ENCODE data around the gene UBL4A. TPM values are rescaled to one million over a fixed set of nuclear protein-coding genes. Genes with fewer than 3 reads are reported as not detected.

UBL4A gene
- total and polyA plus RNA-seq, 2 of the 13 experiments (the other 11 are each of a cell fraction or from before 2014, with no cell fraction given): 16.8 to 25.5 TPM

DNA sequence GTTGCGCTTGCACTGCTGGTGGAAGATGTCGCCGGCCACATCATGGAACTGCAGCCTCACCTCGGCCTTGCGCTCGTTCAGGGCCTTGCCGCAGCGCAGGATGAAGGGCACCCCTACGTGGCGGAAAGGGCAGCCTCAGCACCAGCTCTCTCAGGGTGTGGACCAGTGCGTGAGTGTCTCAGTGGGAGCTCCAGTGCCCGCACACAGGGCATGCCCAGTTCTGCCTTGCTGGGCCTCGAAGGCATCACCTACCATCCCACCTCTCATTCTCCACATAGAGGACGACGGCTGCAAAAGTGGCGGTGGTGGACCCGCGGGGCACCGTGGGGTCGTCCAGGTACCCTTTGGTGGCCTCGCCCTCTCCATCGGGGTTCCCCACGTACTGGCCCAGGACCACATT, 46.3 kb upstream of the UBL4A start:
- H3K9ac ChIP-seq (ENCODE audit: insufficient read depth, low read depth, low read length): no peak overlapping the region
- ATAC-seq (no peak), DNase-seq (ENCODE audit: low spot score) (no peak), FAIRE-seq (no peak)
- ChIA-PET POLR2A (interaction anchor here (0.9 to 1.1 kb wide), 2 partner anchors 11 to 123 kb away, joined by 3 read pairs; partner anchors contain the start of gene DNASE1L1), CTCF (ENCODE audit: low intra/inter-chr PET ratio, low total read pairs) (no interaction called here)
- H4K20me1 ChIP-seq (ENCODE audit: insufficient read depth, low read length): no peaks in the 10 kb centered on the region
- H3K36me3 ChIP-seq (replicated peaks in 1 of 2; ENCODE audit: control insufficient read depth in 1 of 2, insufficient read depth in 2 of 2, low read length in 2 of 2): peaks cover 4 to 13% of the 10 kb centered on the region in 2 experiments; a peak in 3 of 5 replicates
- no peak overlapping the region for H3K27ac ChIP-seq (ENCODE audit: extremely low read length, insufficient read depth, low read length)
- no peak overlapping the region for H3K4me3 ChIP-seq (replicated peaks in 1 of 3; ENCODE audit: insufficient read depth in 1 of 3, low read depth in 2 of 3, low read length in 3 of 3)
- no peaks in the 10 kb centered on the region for H3K79me2 ChIP-seq (ENCODE audit: insufficient read depth, low read length)
- H3K27me3 ChIP-seq (ENCODE audit: control insufficient read depth in 1 of 2, insufficient read depth in 2 of 2, low read length in 2 of 2): no peaks in the 10 kb centered on the region
- intact Hi-C loops (cut with micrococcal nuclease; ENCODE audit: unreplicated experiment) (no loop called here), in situ Hi-C loops (cut with HindIII; ENCODE audit: extremely low pct_ligation_motif_present, low pct_unique_long_range_greater_than_20kb) (loop anchor here (25.0 kb wide), 1 partner anchor 120 kb away; the partner anchor contains the start of genes DNASE1L1 and TAFAZZIN)
- no TSS peak for BruUV-seq (replicated peaks)
- peaks cover 25% of the 10 kb centered on the region for H3K4me1 ChIP-seq (ENCODE audit: insufficient read depth, low read length)
- H3K4me2 ChIP-seq (ENCODE audit: low read depth, low read length): no peak overlapping the region
- 100% methylated on average over 10 of the region's 23 CpGs for WGBS (ENCODE audit: low lambda C conversion rate)
- H3K9me3 ChIP-seq (ENCODE audit: low read length): no peaks in the 10 kb centered on the region
- no peak overlapping the region for H2AFZ ChIP-seq (ENCODE audit: low read length)
- TF ChIP-seq ZBTB7B (CRISPR knock-in tag; IDR thresholded peaks at IDR 0.05) (no peak), EED (CRISPR knock-in tag; IDR thresholded peaks at IDR 0.05) (no peak), ZNF256 (CRISPR knock-in tag; conservative IDR thresholded peaks at IDR 0.05) (no peak), ZNF225 (CRISPR knock-in tag; IDR thresholded peaks at IDR 0.05) (no peak), ZNF776 (CRISPR knock-in tag; IDR thresholded peaks at IDR 0.05) (no peak), MEF2D (CRISPR knock-in tag; IDR thresholded peaks at IDR 0.05) (no peak), ZNF558 (CRISPR knock-in tag; IDR thresholded peaks at IDR 0.05; ENCODE audit: borderline replicate concordance) (no peak), ZZZ3 (CRISPR knock-in tag; IDR thresholded peaks at IDR 0.05; ENCODE audit: borderline replicate concordance) (no peak), MYC (CRISPR knock-in tag; IDR thresholded peaks at IDR 0.05; ENCODE audit: borderline replicate concordance) (no peak), TRIM24 (CRISPR knock-in tag; IDR thresholded peaks at IDR 0.05) (no peak), ZSCAN21 (CRISPR knock-in tag; IDR thresholded peaks at IDR 0.05; ENCODE audit: borderline replicate concordance) (no peak), SIN3B (IDR thresholded peaks at IDR 0.05; ENCODE audit: low read length) (no peak), ZNF749 (CRISPR knock-in tag; IDR thresholded peaks at IDR 0.05; ENCODE audit: borderline replicate concordance) (no peak), NCOA2 (CRISPR knock-in tag; IDR thresholded peaks at IDR 0.05) (no peak)
- TF ChIP-seq, protein P1, sequence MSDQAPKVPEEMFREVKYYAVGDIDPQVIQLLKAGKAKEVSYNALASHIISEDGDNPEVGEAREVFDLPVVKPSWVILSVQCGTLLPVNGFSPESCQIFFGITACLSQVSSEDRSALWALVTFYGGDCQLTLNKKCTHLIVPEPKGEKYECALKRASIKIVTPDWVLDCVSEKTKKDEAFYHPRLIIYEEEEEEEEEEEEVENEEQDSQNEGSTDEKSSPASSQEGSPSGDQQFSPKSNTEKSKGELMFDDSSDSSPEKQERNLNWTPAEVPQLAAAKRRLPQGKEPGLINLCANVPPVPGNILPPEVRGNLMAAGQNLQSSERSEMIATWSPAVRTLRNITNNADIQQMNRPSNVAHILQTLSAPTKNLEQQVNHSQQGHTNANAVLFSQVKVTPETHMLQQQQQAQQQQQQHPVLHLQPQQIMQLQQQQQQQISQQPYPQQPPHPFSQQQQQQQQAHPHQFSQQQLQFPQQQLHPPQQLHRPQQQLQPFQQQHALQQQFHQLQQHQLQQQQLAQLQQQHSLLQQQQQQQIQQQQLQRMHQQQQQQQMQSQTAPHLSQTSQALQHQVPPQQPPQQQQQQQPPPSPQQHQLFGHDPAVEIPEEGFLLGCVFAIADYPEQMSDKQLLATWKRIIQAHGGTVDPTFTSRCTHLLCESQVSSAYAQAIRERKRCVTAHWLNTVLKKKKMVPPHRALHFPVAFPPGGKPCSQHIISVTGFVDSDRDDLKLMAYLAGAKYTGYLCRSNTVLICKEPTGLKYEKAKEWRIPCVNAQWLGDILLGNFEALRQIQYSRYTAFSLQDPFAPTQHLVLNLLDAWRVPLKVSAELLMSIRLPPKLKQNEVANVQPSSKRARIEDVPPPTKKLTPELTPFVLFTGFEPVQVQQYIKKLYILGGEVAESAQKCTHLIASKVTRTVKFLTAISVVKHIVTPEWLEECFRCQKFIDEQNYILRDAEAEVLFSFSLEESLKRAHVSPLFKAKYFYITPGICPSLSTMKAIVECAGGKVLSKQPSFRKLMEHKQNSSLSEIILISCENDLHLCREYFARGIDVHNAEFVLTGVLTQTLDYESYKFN (CRISPR knock-in tag; conservative IDR thresholded peaks at IDR 0.05): no peak
- TF ChIP-seq, protein P2, sequence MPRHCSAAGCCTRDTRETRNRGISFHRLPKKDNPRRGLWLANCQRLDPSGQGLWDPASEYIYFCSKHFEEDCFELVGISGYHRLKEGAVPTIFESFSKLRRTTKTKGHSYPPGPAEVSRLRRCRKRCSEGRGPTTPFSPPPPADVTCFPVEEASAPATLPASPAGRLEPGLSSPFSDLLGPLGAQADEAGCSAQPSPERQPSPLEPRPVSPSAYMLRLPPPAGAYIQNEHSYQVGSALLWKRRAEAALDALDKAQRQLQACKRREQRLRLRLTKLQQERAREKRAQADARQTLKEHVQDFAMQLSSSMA (CRISPR knock-in tag; IDR thresholded peaks at IDR 0.05): no peak
- TF ChIP-seq, protein P3, sequence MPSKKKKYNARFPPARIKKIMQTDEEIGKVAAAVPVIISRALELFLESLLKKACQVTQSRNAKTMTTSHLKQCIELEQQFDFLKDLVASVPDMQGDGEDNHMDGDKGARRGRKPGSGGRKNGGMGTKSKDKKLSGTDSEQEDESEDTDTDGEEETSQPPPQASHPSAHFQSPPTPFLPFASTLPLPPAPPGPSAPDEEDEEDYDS (CRISPR knock-in tag; IDR thresholded peaks at IDR 0.05): no peak
- TF ChIP-seq, protein P4, sequence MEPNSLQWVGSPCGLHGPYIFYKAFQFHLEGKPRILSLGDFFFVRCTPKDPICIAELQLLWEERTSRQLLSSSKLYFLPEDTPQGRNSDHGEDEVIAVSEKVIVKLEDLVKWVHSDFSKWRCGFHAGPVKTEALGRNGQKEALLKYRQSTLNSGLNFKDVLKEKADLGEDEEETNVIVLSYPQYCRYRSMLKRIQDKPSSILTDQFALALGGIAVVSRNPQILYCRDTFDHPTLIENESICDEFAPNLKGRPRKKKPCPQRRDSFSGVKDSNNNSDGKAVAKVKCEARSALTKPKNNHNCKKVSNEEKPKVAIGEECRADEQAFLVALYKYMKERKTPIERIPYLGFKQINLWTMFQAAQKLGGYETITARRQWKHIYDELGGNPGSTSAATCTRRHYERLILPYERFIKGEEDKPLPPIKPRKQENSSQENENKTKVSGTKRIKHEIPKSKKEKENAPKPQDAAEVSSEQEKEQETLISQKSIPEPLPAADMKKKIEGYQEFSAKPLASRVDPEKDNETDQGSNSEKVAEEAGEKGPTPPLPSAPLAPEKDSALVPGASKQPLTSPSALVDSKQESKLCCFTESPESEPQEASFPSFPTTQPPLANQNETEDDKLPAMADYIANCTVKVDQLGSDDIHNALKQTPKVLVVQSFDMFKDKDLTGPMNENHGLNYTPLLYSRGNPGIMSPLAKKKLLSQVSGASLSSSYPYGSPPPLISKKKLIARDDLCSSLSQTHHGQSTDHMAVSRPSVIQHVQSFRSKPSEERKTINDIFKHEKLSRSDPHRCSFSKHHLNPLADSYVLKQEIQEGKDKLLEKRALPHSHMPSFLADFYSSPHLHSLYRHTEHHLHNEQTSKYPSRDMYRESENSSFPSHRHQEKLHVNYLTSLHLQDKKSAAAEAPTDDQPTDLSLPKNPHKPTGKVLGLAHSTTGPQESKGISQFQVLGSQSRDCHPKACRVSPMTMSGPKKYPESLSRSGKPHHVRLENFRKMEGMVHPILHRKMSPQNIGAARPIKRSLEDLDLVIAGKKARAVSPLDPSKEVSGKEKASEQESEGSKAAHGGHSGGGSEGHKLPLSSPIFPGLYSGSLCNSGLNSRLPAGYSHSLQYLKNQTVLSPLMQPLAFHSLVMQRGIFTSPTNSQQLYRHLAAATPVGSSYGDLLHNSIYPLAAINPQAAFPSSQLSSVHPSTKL (CRISPR knock-in tag; IDR thresholded peaks at IDR 0.05): no peak
